Nephron (organoid): ENCODE measurements around the gene DLX2.

ENCODE experiments used
- H3K27ac Mint-ChIP-seq, 3 experiments: 2 replicates each; pipeline ENCODE4 v1.8.0; 2020; ENCODE audit warnings: mixed read lengths in 3 of 3, mild to moderate bottlenecking in 2 of 3, moderate library complexity in 1 of 3
- H3K27me3 Mint-ChIP-seq: 2 replicates; pipeline ENCODE4 v1.8.0; 2021; ENCODE audit warnings: low read depth, mild to moderate bottlenecking, moderate library complexity, mixed read lengths
- H3K36me3 Mint-ChIP-seq: 2 replicates; pipeline ENCODE4 v1.8.0; 2020; ENCODE audit warnings: low read depth, mixed read lengths
- H3K4me1 Mint-ChIP-seq: 2 replicates; pipeline ENCODE4 v1.8.0; 2020; ENCODE audit warnings: mixed read lengths
- H3K4me3 Mint-ChIP-seq, 3 experiments: 2 replicates each; pipeline ENCODE4 v1.8.0; 2020; ENCODE audit warnings: mild to moderate bottlenecking in 3 of 3, mixed read lengths in 3 of 3, moderate library complexity in 2 of 3
- H3K9me3 Mint-ChIP-seq: 2 replicates; pipeline ENCODE4 v1.8.0; 2020; ENCODE audit warnings: mixed read lengths
- TF ChIP-seq, protein P1 (sequence below), 3 experiments: fragments of 200-600 bp; sonication (generic); IDR thresholded peaks; one replicate each; pipeline ENCODE4 v1.5.0; 2021; ENCODE audit warnings: antibody characterized with exemption in 3 of 3; ENCODE audit not compliant: unreplicated experiment in 3 of 3

The DLX2 gene

DNA sequence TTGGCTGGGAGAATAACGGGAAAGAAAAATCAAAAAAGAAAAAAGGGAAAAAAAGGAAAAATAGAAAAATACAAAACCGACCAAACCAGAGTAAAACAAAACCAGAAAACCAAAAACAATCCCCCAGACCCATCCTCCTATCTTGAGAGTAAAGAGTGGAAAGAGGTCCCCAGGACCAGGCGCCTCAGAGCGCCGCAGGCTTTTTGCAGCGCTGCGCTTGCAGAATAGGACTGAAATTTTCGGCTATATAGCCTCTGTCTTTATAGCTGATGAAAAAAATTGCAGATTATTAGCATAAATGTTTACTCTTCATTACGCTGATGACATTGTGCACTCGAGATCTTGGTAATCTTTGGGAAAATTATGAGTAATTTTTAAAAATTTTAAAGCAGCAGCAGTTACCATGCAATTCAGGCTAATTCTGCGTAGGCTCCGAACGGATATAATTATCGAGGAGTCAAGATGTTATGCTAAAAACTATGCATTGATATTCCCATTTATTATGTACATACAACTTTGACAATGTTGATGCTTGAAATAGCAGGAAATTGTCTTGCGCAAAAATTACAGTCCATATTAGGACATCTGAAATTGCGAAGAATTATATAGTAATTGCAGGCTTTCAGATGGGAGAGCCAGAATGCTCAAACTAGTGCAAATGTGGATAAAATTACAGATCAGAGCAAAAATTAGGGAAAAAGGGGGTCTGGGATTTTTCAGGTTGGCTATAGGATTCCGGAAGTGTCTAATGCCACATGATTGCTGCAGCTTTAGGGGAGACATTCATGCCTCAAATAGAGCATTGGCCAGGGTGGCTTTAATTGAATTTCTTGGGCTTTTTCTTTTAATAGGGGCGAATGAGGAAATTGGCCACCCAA lies 9.0 kb downstream of the DLX2 start:
- Mint-ChIP-seq H3K27me3 (peaks cover 100% of the 10 kb centered on the region), H3K4me3 (peak overlapping the region; percentile 27 to 69 (median 58)), H3K27ac (no peak overlapping the region), H3K9me3 (peaks cover 3% of the 10 kb centered on the region), H3K36me3 (no peaks in the 10 kb centered on the region), H3K4me1 (peaks cover 29% of the 10 kb centered on the region)
- TF ChIP-seq, protein P1, sequence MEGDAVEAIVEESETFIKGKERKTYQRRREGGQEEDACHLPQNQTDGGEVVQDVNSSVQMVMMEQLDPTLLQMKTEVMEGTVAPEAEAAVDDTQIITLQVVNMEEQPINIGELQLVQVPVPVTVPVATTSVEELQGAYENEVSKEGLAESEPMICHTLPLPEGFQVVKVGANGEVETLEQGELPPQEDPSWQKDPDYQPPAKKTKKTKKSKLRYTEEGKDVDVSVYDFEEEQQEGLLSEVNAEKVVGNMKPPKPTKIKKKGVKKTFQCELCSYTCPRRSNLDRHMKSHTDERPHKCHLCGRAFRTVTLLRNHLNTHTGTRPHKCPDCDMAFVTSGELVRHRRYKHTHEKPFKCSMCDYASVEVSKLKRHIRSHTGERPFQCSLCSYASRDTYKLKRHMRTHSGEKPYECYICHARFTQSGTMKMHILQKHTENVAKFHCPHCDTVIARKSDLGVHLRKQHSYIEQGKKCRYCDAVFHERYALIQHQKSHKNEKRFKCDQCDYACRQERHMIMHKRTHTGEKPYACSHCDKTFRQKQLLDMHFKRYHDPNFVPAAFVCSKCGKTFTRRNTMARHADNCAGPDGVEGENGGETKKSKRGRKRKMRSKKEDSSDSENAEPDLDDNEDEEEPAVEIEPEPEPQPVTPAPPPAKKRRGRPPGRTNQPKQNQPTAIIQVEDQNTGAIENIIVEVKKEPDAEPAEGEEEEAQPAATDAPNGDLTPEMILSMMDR (IDR thresholded peaks at IDR 0.05; ENCODE audit: unreplicated experiment in 3 of 3): no peak

- TF ChIP-seq, protein P1 (IDR thresholded peaks at IDR 0.05; ENCODE audit: unreplicated experiment in 3 of 3): no peak
- H3K4me1 Mint-ChIP-seq: peaks cover 32% of the 10 kb centered on the region
- H3K36me3 Mint-ChIP-seq: no peaks in the 10 kb centered on the region
- H3K9me3 Mint-ChIP-seq: peaks cover 3% of the 10 kb centered on the region
- no peak overlapping the region for H3K27ac Mint-ChIP-seq
- H3K4me3 Mint-ChIP-seq: peak overlapping the region in 2 of 3 experiments; percentile 20 to 26
- H3K27me3 Mint-ChIP-seq: peaks cover 100% of the 10 kb centered on the region
Measured at GRCh38 chr2:172092716-172093415, 9.8 kb downstream of the DLX2 start.

DNA sequence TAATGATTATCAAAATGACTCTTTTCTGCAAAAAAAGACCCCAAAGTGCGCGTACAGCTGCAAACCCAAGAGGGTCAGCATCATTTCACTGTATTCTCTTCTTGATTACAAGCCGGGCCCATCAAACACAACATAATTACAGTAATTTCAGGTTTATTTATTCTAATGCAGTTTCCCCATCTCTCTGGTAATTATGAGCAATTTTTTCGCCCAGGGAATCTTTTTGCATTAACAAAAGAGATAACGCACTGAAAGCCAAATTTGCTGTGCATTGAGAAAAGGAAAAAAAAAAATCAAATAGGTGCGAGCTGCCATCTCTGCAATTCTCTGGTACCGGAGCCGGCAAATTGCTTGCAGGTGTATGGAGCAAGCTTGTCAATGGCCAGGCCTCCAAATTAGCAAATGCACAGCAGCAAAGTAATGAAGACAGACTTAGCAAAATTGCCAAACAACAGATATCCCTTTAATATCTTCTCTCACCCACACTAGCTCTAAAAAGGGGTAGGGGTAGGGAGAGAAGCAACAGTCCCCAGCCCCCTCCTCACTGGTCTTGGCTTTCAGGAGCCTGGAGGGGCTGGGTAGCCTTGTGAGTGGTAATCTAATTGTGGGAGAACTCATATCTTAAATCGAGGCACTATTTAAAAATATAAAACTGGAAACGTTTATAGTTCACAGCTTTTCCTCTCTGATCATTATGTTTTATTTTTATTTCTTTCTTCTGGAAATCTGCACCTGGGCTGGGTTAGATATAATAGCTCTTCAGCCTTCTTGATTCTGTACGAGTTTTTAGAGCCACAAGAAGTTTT lies 10.7 kb downstream of the DLX2 start:
- H3K9me3 Mint-ChIP-seq: peaks cover 3% of the 10 kb centered on the region
- TF ChIP-seq, protein P1 (IDR thresholded peaks at IDR 0.05; ENCODE audit: unreplicated experiment in 3 of 3): no peak
- H3K36me3 Mint-ChIP-seq: no peaks in the 10 kb centered on the region
- H3K4me1 Mint-ChIP-seq: peaks cover 41% of the 10 kb centered on the region
- H3K27ac Mint-ChIP-seq: no peak overlapping the region
- peaks cover 100% of the 10 kb centered on the region for H3K27me3 Mint-ChIP-seq
- no peak overlapping the region for H3K4me3 Mint-ChIP-seq

GRCh38 chr2:172091000-172091641 lies 11.6 kb downstream of the DLX2 start:
- TF ChIP-seq, protein P1 (IDR thresholded peaks at IDR 0.05; ENCODE audit: unreplicated experiment in 3 of 3): no peak
- peaks cover 3% of the 10 kb centered on the region for H3K9me3 Mint-ChIP-seq
- H3K4me3 Mint-ChIP-seq: no peak overlapping the region
- peaks cover 100% of the 10 kb centered on the region for H3K27me3 Mint-ChIP-seq
- H3K36me3 Mint-ChIP-seq: no peaks in the 10 kb centered on the region
- peaks cover 36% of the 10 kb centered on the region for H3K4me1 Mint-ChIP-seq
- no peak overlapping the region for H3K27ac Mint-ChIP-seq

GRCh38 chr2:172090044-172090961 lies 12.4 kb downstream of the DLX2 start:
- Mint-ChIP-seq H3K4me3 (no peak overlapping the region), H3K27ac (no peak overlapping the region), H3K9me3 (peaks cover 3% of the 10 kb centered on the region), H3K4me1 (peaks cover 33% of the 10 kb centered on the region), H3K36me3 (no peaks in the 10 kb centered on the region), H3K27me3 (peaks cover 100% of the 10 kb centered on the region)
- TF ChIP-seq, protein P1 (IDR thresholded peaks at IDR 0.05; ENCODE audit: unreplicated experiment in 3 of 3): no peak
